Loucy (cell line): Measurements from ENCODE around the gene TTC24.

Experiments used
- EZH2phosphoT487 ChIP-seq: fragments of 200-600 bp; IDR thresholded peaks from 2 replicates; pipeline ENCODE4 v1.6.1; 2018; ENCODE audit warnings: antibody characterized with exemption, mild to moderate bottlenecking, moderate library complexity, borderline replicate concordance
- TF ChIP-seq, protein P1 (sequence below): fragments of 200-600 bp; sonication (generic); conservative IDR thresholded peaks from 2 replicates; pipeline ENCODE4 v1.5.1; 2014; ENCODE audit warnings: mild to moderate bottlenecking, antibody characterized with exemption, low read length

DNA sequence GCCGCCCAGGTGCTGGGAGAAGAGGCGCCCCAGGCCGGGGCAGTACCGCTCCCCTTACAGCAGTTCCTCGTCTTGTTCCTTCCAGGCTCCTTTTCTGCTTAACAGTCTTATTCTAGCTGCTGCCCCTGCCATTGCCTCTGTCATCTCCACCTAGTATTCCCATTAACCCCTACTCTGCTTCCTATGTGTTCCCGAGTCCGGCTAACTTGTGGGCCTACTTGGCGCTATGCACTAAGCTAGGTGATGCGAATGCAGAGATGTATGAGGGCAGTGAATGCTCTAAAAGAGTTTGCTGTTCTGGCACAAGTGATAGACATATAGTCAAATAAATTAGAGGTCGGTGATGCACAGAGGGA lies 6.9 kb upstream of the TTC24 start:
- TF ChIP-seq, protein P1, sequence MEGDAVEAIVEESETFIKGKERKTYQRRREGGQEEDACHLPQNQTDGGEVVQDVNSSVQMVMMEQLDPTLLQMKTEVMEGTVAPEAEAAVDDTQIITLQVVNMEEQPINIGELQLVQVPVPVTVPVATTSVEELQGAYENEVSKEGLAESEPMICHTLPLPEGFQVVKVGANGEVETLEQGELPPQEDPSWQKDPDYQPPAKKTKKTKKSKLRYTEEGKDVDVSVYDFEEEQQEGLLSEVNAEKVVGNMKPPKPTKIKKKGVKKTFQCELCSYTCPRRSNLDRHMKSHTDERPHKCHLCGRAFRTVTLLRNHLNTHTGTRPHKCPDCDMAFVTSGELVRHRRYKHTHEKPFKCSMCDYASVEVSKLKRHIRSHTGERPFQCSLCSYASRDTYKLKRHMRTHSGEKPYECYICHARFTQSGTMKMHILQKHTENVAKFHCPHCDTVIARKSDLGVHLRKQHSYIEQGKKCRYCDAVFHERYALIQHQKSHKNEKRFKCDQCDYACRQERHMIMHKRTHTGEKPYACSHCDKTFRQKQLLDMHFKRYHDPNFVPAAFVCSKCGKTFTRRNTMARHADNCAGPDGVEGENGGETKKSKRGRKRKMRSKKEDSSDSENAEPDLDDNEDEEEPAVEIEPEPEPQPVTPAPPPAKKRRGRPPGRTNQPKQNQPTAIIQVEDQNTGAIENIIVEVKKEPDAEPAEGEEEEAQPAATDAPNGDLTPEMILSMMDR: no peak
- TF ChIP-seq EZH2phosphoT487: no peak
